OCI-LY3 (cell line): Measurements from ENCODE around the gene KCNJ11.

Experiments
- CTCF ChIP-seq: fragments of 200-600, 300-600 bp; sonication (generic); IDR thresholded peaks from 2 replicates; pipeline ENCODE4 v1.5.1; 2014; ENCODE audit warnings: antibody characterized with exemption, low read length, low read depth
- EZH2phosphoT487 ChIP-seq: fragments of 200-600 bp; shearing (Covaris generic); IDR thresholded peaks from 2 replicates; pipeline ENCODE4 v1.6.1; 2018; ENCODE audit warnings: antibody characterized with exemption, mixed run types, low read depth

GRCh38 chr11:17414992-17415391 is 26.5 kb upstream of the KCNJ11 start:
- no peak for TF ChIP-seq CTCF
- no peak for TF ChIP-seq EZH2phosphoT487
